GM18502 (cell line): ENCODE results near the gene SFR1.
"Not testable (repeated sequence)": the region's sequence is repeated elsewhere in the genome, so short reads cannot be mapped to it uniquely, and the experiment has no call there.

Source experiments
- ATAC-seq: cut with Tn5 transposase; IDR thresholded peaks from one replicate; pipeline ENCODE4 v1.9.1; 2021; ENCODE audit warnings: mild to moderate bottlenecking; ENCODE audit not compliant: unreplicated experiment, poor library complexity

SFR1 gene

GRCh38 chr10:104155591-104155990, 33.6 kb downstream of the SFR1 start:
- ATAC-seq, result no peak

DNA sequence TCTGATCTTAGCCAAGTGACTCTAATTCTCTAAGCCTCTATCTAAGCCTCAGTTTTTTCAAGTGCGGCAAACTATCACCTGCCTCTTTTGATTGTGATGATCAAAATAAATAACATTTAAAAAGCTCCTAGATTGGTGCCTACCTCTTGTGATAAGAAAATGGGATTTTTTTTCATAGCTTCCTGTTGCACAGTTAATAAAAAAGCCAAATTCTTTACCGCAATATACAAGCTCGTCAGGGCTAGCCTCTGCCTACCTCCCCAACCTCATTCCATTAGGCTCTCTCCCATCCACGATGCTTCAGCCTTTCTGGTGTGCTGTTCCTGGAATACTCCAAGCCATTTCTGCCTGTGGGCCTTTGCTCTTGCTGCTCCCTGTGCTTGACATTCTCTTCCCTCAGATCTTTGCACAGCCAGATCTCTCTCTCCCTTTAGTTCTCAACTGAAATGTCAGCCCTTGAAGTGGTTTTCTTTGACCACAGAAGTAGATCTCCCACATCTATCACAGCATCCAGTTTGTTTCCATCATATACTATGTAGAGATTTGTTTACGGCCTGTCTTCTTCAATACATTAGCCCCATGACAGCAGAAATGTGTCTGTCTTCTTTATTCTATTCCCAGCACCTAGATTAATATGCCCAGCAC, 48.8 kb downstream of the SFR1 start:
- ATAC-seq, result no peak

DNA sequence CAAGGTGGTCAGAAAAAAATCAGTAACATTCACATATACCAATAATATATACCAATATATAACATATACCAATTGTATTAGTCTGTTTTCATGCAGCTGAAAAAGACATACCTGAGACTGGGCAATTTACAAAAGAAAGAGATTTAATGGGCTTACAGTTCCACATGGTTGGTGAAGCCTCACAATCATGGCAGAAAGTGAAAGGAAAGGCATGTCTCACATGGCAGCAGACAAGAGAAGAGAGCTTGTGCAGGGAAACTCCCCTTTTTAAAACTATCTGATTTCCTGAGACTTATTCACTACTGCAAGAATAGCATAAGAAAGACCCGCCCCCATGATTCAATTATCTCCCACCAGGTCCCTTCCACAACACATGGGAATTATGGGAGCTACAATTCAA, 52.2 kb downstream of the SFR1 start:
- not testable (repeated sequence) for ATAC-seq
